H1 (cell line): ENCODE results near the gene CD300LB. TPM values are rescaled to one million over a fixed set of nuclear protein-coding genes. Genes with fewer than 3 reads are reported as not detected.

ENCODE experiments used
- CTCF ChIA-PET: fragments of 300-600 bp; sonication (Branson Sonifier 250); formaldehyde crosslinking; loops from one replicate; lab custom pipeline; 2021; ENCODE audit not compliant: partially characterized antibody; lab: Charles Lee
- POLR2A ChIA-PET: fragments of 300-600 bp; sonication (Branson Sonifier 250); formaldehyde crosslinking; loops from one replicate; lab custom pipeline; 2021; ENCODE audit warnings: inconsistent platforms; ENCODE audit not compliant: partially characterized antibody; lab: Charles Lee
- DNase-seq, 2 experiments: peaks; one replicate each; pipeline versions ENCODE4 v3.0.0 to v3.0.0-alpha.2; 2010 to 2022; ENCODE audit warnings: low spot score in 2 of 2, low read depth in 1 of 2, mixed read lengths in 1 of 2
- FAIRE-seq: peaks from 2 replicates; lab custom pipeline; 2011; peaks lifted over from hg19 to GRCh38; lab: Jason Lieb, UNC
- H2AFZ ChIP-seq: 2 replicates; pipeline ENCODE4 v1.8.1; 2012; ENCODE audit warnings: low read length, inconsistent platforms
- H2AK5ac ChIP-seq: 2 replicates; pipeline ENCODE4 v1.6.1; 2013; ENCODE audit warnings: low read depth, low read length
- H2BK120ac ChIP-seq: replicated peaks from 2 replicates; pipeline ENCODE3; 2013; ENCODE audit warnings: low read depth, low read length, inconsistent platforms
- H2BK12ac ChIP-seq: 2 replicates; pipeline ENCODE4 v1.6.1; 2013; ENCODE audit warnings: low read depth, low read length
- H2BK15ac ChIP-seq: 2 replicates; pipeline ENCODE4 v1.6.1; 2013; ENCODE audit warnings: low read length
- H2BK20ac ChIP-seq: 2 replicates; pipeline ENCODE4 v1.6.1; 2013; ENCODE audit warnings: low read length
- H2BK5ac ChIP-seq: 2 replicates; pipeline ENCODE4 v1.6.1; 2013; ENCODE audit warnings: low read depth, low read length
- H3K14ac ChIP-seq: 2 replicates; pipeline ENCODE4 v1.6.1; 2013; ENCODE audit warnings: inconsistent platforms; ENCODE audit not compliant: insufficient read length
- H3K18ac ChIP-seq: 2 replicates; pipeline ENCODE4 v1.6.1; 2013; ENCODE audit warnings: low read length; ENCODE audit errors: extremely low read depth
- H3K23ac ChIP-seq: 2 replicates; pipeline ENCODE4 v1.6.1; 2013; ENCODE audit warnings: inconsistent platforms; ENCODE audit not compliant: insufficient read length
- H3K23me2 ChIP-seq: 2 replicates; pipeline ENCODE4 v1.6.1; 2013; ENCODE audit warnings: low read depth, low read length
- H3K27ac ChIP-seq: 2 replicates; pipeline ENCODE4 v1.6.1; 2011; ENCODE audit warnings: low read depth, low read length, inconsistent platforms
- H3K27me3 ChIP-seq, 4 experiments: replicated peaks in 1 of 4; 1 replicate in 1 of 4; 2 replicates in 3 of 4; pipeline versions ENCODE4 v1.6.1 to v1.8.1; 2011 to 2013; ENCODE audit warnings: low read length in 3 of 4, mild to moderate bottlenecking in 3 of 4, inconsistent platforms in 2 of 4, mixed read lengths in 2 of 4, moderate library complexity in 1 of 4; ENCODE audit not compliant: control insufficient read depth in 3 of 4, insufficient read depth in 3 of 4; ENCODE audit errors: extremely low read depth in 1 of 4
- H3K36me3 ChIP-seq, 4 experiments: 2 replicates each; pipeline versions ENCODE4 v1.6.1 to v1.8.1; 2011 to 2013; ENCODE audit warnings: mild to moderate bottlenecking in 4 of 4, low read length in 3 of 4, moderate library complexity in 2 of 4, control low read depth in 1 of 4, inconsistent platforms in 1 of 4; ENCODE audit not compliant: insufficient read depth in 4 of 4, control insufficient read depth in 2 of 4
- H3K4ac ChIP-seq: replicated peaks from 2 replicates; pipeline ENCODE3; 2013; ENCODE audit warnings: low read length, low read depth, mixed read lengths, inconsistent platforms; ENCODE audit not compliant: insufficient read length
- H3K4me1 ChIP-seq, 4 experiments: replicated peaks in 1 of 4; 1 replicate in 1 of 4; 2 replicates in 3 of 4; pipeline versions ENCODE4 v1.6.1 to v1.8.1; 2011 to 2013; ENCODE audit warnings: low read length in 3 of 4, inconsistent platforms in 2 of 4, mixed read lengths in 1 of 4; ENCODE audit not compliant: insufficient read depth in 4 of 4, control insufficient read depth in 3 of 4
- H3K4me2 ChIP-seq, 2 experiments: 2 replicates each; pipeline versions ENCODE4 v1.6.1 to v1.8.1; 2011 to 2013; ENCODE audit warnings: low read depth in 2 of 2, low read length in 2 of 2, control low read depth in 1 of 2, inconsistent platforms in 1 of 2, mild to moderate bottlenecking in 1 of 2; ENCODE audit not compliant: insufficient read depth in 1 of 2
- H3K4me3 ChIP-seq, 4 experiments: fragments of 200-600, 300-600 bp in 1 of 4; sonication (generic), shearing (Covaris generic), sonication (Bioruptor Twin) in 1 of 4; 2 replicates each; pipeline versions ENCODE4 v1.5.1 to v1.8.1; 2011 to 2016; ENCODE audit warnings: low read length in 4 of 4, low read depth in 3 of 4, control low read depth in 2 of 4, inconsistent platforms in 2 of 4, mild to moderate bottlenecking in 2 of 4, mixed read lengths in 1 of 4, moderate library complexity in 1 of 4; ENCODE audit not compliant: insufficient read depth in 2 of 4; ENCODE audit errors: extremely low read depth in 1 of 4
- H3K56ac ChIP-seq: replicated peaks from 2 replicates; pipeline ENCODE3; 2013; ENCODE audit warnings: low read depth, mild to moderate bottlenecking, mixed read lengths, low read length, inconsistent platforms; ENCODE audit not compliant: insufficient read length
- H3K79me1 ChIP-seq: 2 replicates; pipeline ENCODE4 v1.6.1; 2013; ENCODE audit warnings: low read depth, low read length, control low read depth
- H3K79me2 ChIP-seq, 2 experiments: 2 replicates each; pipeline versions ENCODE4 v1.6.1 to v1.8.1; 2012 to 2013; ENCODE audit warnings: low read length in 2 of 2, mild to moderate bottlenecking in 2 of 2, inconsistent platforms in 1 of 2; ENCODE audit not compliant: insufficient read depth in 2 of 2, control insufficient read depth in 1 of 2
- H3K9ac ChIP-seq, 4 experiments: replicated peaks in 1 of 4; 1 replicate in 1 of 4; 2 replicates in 3 of 4; pipeline versions ENCODE4 v1.6.1 to v1.8.1; 2011 to 2013; ENCODE audit warnings: low read depth in 3 of 4, low read length in 3 of 4, control low read depth in 2 of 4, mild to moderate bottlenecking in 2 of 4, moderate library complexity in 2 of 4, inconsistent platforms in 1 of 4; ENCODE audit errors: extremely low read depth in 1 of 4
- H3K9me3 ChIP-seq, 2 experiments: 2 replicates each; pipeline versions ENCODE4 v1.6.1 to v1.8.1; 2012 to 2013; ENCODE audit warnings: mild to moderate bottlenecking in 2 of 2, moderate library complexity in 2 of 2, control low read depth in 1 of 2, inconsistent platforms in 1 of 2, low read depth in 1 of 2, low read length in 1 of 2, mixed read lengths in 1 of 2; ENCODE audit not compliant: insufficient read depth in 2 of 2
- H4K20me1 ChIP-seq, 2 experiments: replicated peaks in 1 of 2; 2 replicates each; pipeline versions ENCODE3 to v1.8.1; 2011 to 2013; ENCODE audit warnings: inconsistent platforms in 2 of 2, low read length in 2 of 2, mild to moderate bottlenecking in 1 of 2; ENCODE audit not compliant: insufficient read depth in 2 of 2, control insufficient read depth in 1 of 2
- H4K5ac ChIP-seq: 2 replicates; pipeline ENCODE4 v1.6.1; 2013; ENCODE audit warnings: low read length, low read depth, mixed read lengths, inconsistent platforms; ENCODE audit not compliant: insufficient read length
- H4K8ac ChIP-seq: 2 replicates; pipeline ENCODE4 v1.8.0; 2013; ENCODE audit warnings: mild to moderate bottlenecking, moderate library complexity, low read length, inconsistent platforms; ENCODE audit not compliant: insufficient read depth; ENCODE audit errors: extremely low read depth
- H4K91ac ChIP-seq: replicated peaks from 2 replicates; pipeline ENCODE3; 2013; ENCODE audit warnings: low read length, mixed read lengths, inconsistent platforms; ENCODE audit not compliant: insufficient read length
- E2F6 ChIP-seq: IDR thresholded peaks from 2 replicates; pipeline ENCODE4 v1.6.1; 2012; ENCODE audit warnings: inconsistent platforms
- MAX ChIP-seq: IDR thresholded peaks from 2 replicates; pipeline ENCODE4 v1.6.1; 2012; ENCODE audit warnings: inconsistent platforms
- SRF ChIP-seq: IDR thresholded peaks from 2 replicates; pipeline ENCODE4 v1.6.1; 2011; ENCODE audit warnings: mild to moderate bottlenecking, low read depth, low read length, moderate library complexity
- WGBS, 2 experiments: shearing (Covaris generic) in 1 of 2; methylation state at CpG; one replicate each; pipeline versions ENCODE4 v1.1.6 to v1.1.7; 2013 to 2015; ENCODE audit warnings: low lambda C conversion rate in 2 of 2, mixed read lengths in 2 of 2, inconsistent platforms in 1 of 2, low coverage in 1 of 2, missing lambda C conversion rate in 1 of 2; ENCODE audit not compliant: insufficient replicate concordance in 2 of 2, insufficient coverage in 1 of 2, insufficient read length in 1 of 2; ENCODE audit errors: extremely low coverage in 1 of 2, missing lambda C conversion rate in 1 of 2; 5-methylcytosine and 5-hydroxymethylcytosine counted together
- polyA plus RNA-seq, 7 experiments: library from polyadenylated mRNA; depleted of rRNA in 3 of 7; stranded (reverse) in 5 of 7; unstranded in 2 of 7; fragments of >200 nt in 5 of 7; fragments of 200-250 nt in 2 of 7; gene quantifications; 1 replicate in 5 of 7; 2 replicates in 1 of 7; 4 replicates in 1 of 7; pipeline versions ENCODE4 v1.2.1 to v1.2.3, GENCODE V29; 2011 to 2013; ENCODE audit warnings: missing spikeins in 2 of 7, mixed read lengths in 2 of 7
- total RNA-seq: library from RNA; stranded (reverse); fragmentation: NEBNext Ultra II Directional; extraction: Animal tissue kit (Norgen Biotek cat#: 25700); gene quantifications from 2 replicates; pipeline ENCODE4 v1.2.1, GENCODE V29; 2021

Gene CD300LB
- total and polyA plus RNA-seq, 2 of the 8 experiments (the other 6 are each of a cell fraction or from before 2014, with no cell fraction given), result not detected

GRCh38 chr17:74484066-74484465 lies 47.2 kb downstream of the CD300LB start:
- no peak for DNase-seq
- H4K20me1 ChIP-seq, result no peaks in the 10 kb centered on the region
- no peak for TF ChIP-seq SRF
- no peak for TF ChIP-seq E2F6
- TF ChIP-seq MAX, result no peak
- TF ChIP-seq, all 59 proteins: peak for 0
- Histone ChIP-seq H4K91ac (no peak overlapping the region), H3K79me2 (no peaks in the 10 kb centered on the region), H3K18ac (no peak overlapping the region), H3K14ac (no peak overlapping the region), H3K36me3 (no peaks in the 10 kb centered on the region), H3K9me3 (no peaks in the 10 kb centered on the region; a peak in 1 of 4 replicates), H2BK5ac (no peak overlapping the region), H3K27ac (no peak overlapping the region), H3K23me2 (no peaks in the 10 kb centered on the region), H2BK12ac (no peak overlapping the region), H2AK5ac (no peak overlapping the region), H2BK20ac (no peak overlapping the region), H3K27me3 (no peaks in the 10 kb centered on the region), H3K4me2 (no peak overlapping the region), H4K8ac (no peak overlapping the region), H4K5ac (no peak overlapping the region), H3K4ac (no peak overlapping the region), H3K23ac (no peak overlapping the region), H3K56ac (no peak overlapping the region), H2BK120ac (no peak overlapping the region), H3K4me3 (no peak overlapping the region), H3K9ac (no peak overlapping the region), H3K79me1 (no peaks in the 10 kb centered on the region), H2AFZ (no peak overlapping the region), H3K4me1 (no peaks in the 10 kb centered on the region), H2BK15ac (no peak overlapping the region)
- no peak for FAIRE-seq
- POLR2A ChIA-PET, result interaction anchor here (1.2 kb wide), 1 partner anchor 105 kb away, joined by 4 read pairs; no protein-coding TSS in a partner anchor
- CTCF ChIA-PET, result interaction anchor here (0.6 to 6.0 kb wide), 10 partner anchors 9 to 139 kb away, joined by 3 to 29 read pairs (median 6); partner anchors contain the start of genes CD300E and GPR142
- 90% methylated on average over 9 of the region's 9 CpGs; no CpG with 5 or more reads in 1 of the 2 experiments for WGBS, 2 experiments
